GM21576 (cell line): ENCODE measurements around the gene ZNF581.

Experiments
- ATAC-seq: cut with Tn5 transposase; IDR thresholded peaks from one replicate; pipeline ENCODE4 v1.9.1; 2021; ENCODE audit warnings: mild to moderate bottlenecking, moderate library complexity; ENCODE audit not compliant: unreplicated experiment

ZNF581 gene

GRCh38 chr19:55625004-55625326, 18.5 kb upstream of the ZNF581 start:
- no peak for ATAC-seq

DNA sequence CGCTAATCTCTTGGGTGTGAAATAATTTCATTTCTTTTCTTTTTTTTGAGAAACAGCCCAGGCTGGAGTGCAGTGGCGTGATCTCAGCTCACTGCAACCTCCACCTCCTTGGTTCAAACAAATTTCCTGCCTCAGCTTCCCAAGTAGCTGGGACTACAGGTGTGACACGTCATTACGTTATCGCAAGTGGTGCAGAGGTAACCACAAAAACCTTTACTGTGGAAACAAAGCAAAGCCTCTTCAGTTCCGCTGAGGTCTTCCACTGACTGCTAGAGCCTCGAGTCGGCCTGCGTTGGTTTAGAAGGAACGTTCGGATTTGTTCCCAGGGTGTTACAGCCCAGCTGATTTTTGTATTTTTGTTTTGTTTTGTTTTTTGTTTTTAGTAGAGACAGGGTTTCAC, 17.1 kb upstream of the ZNF581 start:
- ATAC-seq: no peak

DNA sequence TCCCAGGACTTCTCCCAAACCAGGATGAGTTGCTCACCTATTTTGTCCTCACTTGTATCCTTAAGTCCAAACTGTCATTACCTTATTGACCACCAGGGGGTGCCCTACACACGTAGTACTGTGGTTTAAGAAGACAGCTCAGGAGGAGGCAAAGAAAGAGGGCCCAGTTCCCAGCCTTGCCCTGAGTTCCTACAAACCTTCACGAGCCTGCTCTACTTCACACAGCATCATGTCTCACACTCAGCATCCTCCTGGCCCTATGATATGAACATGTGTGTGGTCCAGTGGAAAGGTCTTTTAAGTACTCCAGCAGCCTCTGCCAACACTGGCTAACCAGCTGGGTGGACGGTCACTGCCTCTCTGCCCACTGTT, 11.0 kb upstream of the ZNF581 start:
- ATAC-seq: no peak

DNA sequence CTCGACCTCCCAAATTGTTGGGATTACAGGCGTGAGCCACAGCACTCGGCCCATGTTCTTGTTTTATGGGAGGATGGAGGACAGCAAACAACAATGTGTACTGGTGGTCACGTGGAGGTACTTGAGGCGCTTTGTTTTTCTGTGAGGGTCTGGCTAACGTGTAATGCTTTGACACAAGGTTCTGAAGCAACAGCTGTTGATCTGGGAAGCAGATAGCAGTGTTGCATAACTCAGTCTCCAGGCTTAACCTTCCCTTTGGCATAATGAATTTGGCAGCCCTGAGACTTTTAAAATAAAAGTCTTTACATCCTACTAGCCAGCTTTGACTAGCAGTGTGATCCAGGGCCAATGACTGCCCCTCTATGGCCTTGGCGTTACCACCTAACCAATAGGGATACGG, 9.6 kb upstream of the ZNF581 start:
- ATAC-seq: no peak

DNA sequence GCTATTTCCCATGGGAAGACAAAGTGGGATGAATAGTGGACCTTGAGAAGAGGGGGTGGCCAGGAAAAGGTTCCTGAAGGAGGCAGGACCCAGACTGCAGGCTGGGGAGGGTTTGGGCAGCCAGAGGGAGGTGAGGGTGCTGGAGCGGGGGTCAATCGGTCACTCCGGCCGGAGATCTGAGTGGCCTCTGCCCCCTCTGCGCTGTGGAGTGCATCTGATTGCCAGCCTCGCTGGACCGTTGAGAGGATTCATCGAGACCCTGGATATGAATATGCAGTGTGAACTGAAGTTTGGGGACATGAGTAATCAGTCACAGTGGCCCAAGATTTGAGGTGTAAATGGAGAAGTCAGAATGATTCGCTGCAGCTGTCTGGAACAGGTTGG, 8.1 kb upstream of the ZNF581 start:
- no peak for ATAC-seq

DNA sequence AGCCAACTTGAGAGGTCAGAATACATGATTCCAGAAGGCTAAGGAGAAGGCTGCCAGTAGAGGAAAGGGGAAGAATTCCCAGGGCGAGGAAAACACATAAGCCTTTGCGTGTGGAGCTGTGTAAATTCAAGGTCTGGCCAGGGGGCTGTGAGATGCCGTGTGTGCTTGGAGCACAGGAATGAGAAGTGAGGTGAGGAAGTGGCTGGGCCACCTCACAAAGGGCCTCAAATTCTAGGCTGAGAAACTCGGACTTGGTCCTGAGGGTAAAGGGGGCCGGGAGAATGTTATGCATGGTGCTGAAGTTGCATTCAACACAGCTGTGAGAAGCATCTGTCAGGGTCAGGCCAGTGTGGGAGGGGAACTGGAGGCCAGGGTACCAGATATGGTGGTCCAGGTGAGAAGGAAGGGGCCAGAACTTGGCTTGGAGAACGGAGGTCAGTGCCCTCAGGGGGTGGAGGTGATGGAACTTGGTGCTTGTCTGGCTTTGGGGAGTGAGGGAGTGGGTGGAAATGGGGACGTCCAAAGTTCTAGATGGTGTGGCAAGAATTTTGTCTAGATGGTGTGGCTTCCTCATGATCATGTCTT, 7.5 kb upstream of the ZNF581 start:
- no peak for ATAC-seq

GRCh38 chr19:55636723-55637122, 6.7 kb upstream of the ZNF581 start:
- ATAC-seq: no peak

DNA sequence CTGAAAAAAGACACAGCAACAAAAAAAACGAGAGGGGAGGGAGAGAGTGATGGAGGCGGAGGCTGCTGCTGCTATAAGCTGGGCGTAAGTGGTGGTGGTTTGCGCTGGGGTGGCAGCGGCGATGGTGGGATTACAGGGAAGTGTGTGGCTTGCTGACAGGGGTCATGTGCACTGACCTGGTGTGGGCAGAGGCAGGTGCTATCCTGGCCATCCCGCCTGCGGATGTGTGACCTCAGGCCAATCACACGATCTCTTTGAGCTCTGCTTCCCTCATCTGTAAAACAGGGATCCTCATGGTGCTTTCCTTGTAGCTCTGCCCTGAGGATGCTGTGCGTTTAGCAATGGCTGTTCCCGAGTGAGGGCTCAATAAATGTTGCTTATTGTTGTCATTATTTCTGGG, 5.9 kb upstream of the ZNF581 start:
- ATAC-seq: no peak

- no peak for ATAC-seq
Observed at GRCh38 chr19:55638864-55639359, 4.5 kb upstream of the ZNF581 start.

DNA sequence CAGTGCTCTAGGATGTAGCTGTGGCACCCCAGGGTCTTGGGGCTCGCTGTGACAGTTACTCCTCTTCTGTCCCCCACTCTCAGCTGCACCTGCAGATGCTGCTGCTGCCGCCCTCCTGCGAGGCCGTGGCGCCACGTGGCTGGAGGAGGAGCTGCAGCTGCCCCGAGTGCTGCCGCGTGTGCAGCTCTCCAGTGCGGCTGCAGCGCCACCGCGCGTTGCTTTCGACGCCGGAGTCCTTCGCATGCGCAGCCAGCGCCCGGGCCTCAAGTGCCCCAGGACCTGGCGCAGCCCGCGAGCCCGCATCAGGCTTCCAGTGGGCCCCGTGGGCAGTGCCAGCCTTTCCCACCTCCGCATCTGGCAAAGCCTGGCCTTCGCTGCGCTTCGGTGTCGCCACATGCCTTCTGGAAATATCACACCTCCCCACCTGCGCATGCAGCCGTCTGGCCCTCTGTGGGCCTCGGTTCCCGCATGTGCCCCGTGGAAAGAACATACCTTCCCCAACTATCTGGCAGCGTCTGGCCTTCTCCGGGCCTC, 3.3 kb upstream of the ZNF581 start:
- no peak for ATAC-seq

GRCh38 chr19:55640577-55641425, 2.6 kb upstream of the ZNF581 start, which contains the start of gene ZNF580:
ZNF580 (plus strand) TSS chr19:55641002; CDS start chr19:55642509, 1,507 bp downstream.
- ATAC-seq: no peak

DNA sequence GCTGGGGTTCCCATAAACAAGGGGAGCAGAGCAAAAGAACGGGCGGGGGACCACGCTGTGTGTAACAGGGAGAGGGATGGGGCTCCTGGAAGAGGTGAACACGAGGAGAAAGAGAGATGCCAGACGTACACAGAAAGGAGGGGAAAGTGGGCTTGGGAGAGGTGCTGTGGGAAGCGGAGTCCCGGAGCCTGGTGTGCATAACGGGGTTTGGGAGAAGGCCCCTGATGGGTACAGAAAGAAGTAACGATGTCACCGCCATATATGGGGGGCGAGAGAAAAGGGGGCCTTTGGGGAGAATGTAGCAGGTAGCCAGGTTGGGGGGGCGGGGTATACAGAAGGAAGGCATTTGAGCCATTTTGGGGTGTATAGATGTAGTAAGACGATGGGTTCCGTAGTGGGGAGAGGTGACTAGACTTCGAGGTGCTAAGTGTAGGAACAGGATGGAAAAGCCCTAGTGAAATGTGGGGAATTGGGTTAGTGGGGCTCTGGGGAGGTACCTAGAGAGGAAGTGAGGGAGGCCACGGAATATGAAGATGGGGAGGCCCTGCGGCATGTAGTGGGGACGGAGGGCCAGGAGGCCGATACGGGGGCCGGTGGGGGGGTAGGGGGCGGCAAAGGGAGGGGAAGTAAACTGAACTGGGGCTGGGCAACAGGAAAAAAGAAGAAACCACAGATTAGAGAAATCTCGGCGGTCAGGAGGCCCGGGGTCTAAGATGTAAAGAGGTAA, 1.9 kb upstream of the ZNF581 start:
- ATAC-seq: no peak

DNA sequence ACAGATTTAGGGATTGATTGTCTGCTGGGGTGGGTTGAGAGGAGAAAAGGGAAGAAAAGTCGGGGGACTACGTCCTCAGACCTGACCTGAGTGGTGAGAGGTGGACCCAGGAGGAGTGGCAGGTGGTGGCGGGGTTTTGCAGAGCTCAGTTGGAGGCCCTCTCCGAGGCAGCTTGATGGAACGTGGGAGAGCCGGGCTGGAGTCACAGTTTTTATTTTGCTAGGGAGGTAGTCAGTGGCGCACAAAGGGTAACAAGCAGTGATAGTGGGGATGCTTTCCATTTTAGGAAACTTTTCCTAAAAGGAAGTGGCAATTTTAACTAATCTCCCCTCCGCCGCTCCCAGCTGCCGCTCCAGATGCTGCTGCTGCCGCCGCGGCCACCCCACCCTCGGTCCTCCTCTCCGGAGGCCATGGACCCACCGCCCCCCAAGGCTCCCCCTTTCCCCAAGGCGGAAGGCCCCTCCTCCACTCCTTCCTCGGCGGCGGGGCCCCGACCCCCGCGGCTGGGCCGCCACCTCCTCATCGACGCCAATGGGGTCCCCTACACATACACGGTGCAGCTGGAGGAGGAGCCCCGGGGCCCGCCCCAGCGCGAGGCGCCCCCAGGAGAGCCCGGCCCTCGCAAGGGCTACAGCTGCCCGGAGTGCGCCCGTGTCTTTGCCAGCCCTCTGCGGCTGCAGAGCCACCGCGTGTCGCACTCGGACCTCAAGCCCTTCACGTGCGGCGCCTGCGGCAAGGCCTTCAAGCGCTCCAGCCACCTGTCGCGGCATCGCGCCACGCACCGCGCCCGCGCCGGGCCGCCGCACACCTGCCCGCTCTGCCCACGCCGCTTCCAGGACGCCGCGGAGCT, 1.1 kb upstream of the ZNF581 start:
- ATAC-seq: no peak

DNA sequence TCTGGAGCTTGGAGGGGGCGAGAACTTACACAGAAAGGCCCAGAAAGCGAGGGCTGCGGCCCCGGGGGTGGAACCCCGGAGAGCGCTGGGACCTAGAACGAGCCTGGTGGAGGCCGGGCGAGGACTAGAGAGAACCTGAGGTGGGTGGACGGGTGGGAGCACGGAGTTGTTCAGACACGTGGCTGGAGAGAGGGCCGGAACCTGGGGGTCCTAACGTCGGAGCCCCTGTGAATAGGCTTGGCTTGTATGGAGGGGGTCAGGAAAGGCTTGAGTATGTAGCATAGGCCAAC, 383 bp downstream of the ZNF581 start:
- ATAC-seq: no peak

DNA sequence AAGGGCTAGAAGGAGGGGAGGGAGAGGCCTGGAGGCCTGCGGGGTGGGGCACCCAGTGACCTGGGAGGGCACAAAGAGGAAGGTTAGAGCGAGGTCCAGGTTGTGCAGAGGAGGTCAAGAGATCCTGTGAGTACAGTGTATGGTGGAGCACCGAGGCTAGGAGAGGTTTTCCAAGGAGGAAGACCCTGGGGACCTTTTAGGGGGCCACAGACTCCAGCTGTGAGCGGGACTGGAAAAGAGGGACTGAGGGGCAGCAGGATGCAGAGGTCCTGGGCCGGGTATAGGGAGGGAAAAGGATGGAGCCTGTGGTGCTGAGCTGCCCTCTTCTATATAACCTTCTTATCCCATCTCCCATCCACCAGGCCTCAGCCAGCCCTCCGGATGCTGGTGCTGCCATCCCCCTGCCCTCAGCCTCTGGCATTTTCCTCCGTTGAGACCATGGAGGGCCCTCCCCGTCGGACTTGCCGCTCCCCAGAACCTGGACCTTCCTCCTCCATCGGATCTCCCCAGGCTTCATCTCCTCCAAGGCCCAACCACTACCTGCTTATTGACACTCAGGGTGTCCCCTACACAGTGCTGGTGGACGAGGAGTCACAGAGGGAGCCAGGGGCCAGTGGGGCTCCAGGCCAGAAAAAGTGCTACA, 863 bp downstream of the ZNF581 start:
- no peak for ATAC-seq

GRCh38 chr19:55644842-55645511, 1.5 kb downstream of the ZNF581 start:
- no peak for ATAC-seq

DNA sequence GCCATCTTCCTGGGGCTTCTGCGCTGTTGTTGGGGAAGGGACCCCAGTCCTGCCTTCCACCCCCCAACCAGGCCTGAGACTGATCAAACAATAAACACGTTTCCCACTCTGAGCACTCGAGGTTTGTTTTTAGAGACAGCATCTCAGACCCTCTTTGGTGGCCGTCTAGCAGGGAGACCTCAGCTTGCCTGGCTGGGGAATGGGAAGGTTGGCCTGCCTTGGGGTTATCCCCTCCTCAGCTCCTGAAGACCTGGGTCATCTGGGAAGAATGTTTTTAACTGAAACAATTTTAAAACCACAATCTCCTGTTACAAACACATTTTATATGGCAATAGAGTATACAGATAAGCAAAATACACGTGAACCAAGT, 2.0 kb downstream of the ZNF581 start:
- ATAC-seq: no peak

DNA sequence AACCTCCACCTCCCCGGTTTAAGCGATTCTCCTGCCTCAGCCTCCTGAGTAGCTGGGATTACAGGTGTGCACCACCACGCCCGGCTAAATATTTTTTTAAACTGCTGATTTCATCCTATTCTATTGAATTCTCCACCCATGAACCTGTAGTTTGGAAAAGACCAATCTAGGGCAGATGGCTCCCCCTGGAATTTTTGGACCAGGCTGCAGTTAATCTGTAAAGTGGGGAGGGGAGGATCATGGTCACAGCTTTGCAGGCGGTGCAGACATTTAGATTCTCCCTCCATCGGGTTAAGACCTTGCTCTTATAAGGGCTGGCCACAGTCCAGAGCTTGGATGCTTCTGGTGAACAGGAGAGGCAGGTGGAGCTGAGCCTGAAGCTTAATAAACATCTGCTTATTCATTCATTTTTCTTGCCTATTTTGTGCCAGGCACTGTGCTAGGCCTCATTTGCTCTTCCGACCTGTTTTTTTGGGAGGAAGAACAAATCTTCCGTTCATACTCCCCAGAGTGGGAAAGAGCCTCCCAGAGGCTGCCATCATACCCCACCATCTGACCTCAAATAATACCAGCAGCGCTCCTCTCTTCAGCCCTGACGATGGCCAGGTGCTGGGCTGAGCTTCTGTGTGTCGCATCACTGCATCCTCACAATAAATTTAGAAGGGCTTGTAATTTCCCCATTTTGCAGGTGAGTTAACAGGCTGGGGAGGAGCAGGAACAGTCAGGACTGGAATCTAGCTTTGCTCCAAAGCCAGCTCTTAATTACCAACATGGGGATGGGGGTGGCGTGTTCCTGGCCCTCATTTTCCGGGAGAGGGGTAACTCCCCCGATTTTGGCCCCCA, 3.7 kb downstream of the ZNF581 start:
- ATAC-seq: no peak
